Muscle of leg (tissue), 16 donors: ENCODE results near the gene CEP170B. TPM values are rescaled to one million over a fixed set of nuclear protein-coding genes. Genes with fewer than 3 reads are reported as not detected.
A peak's percentile ranks its signal among the peaks of the same experiment; 100 is the strongest.

ENCODE experiments used
- DNase-seq: peaks from one replicate; pipeline ENCODE4 v3.0.0; 2013
- H3K27ac ChIP-seq: one replicate; pipeline ENCODE4 v1.5.1; 2013; ENCODE audit warnings: mild to moderate bottlenecking, low read length, control low read depth
- H3K27me3 ChIP-seq: one replicate; pipeline ENCODE4 v1.6.1; 2013; ENCODE audit warnings: low read length; ENCODE audit not compliant: control insufficient read depth, insufficient read depth
- H3K36me3 ChIP-seq: one replicate; pipeline ENCODE4 v1.6.1; 2013; ENCODE audit warnings: low read length; ENCODE audit not compliant: control insufficient read depth, insufficient read depth
- H3K4me1 ChIP-seq: one replicate; pipeline ENCODE4 v1.6.1; 2013; ENCODE audit warnings: low read length; ENCODE audit not compliant: control insufficient read depth, insufficient read depth
- H3K4me3 ChIP-seq: one replicate; pipeline ENCODE4 v1.5.1; 2013; ENCODE audit warnings: low read length, control low read depth
- H3K9me3 ChIP-seq: replicated peaks from 2 replicates; pipeline ENCODE4 v1.6.1; 2013; ENCODE audit warnings: low read depth, low read length; ENCODE audit not compliant: control insufficient read depth
- WGBS: methylation state at CpG from one replicate; pipeline ENCODE4 v1.1.5; 2013; ENCODE audit warnings: missing lambda C conversion rate; ENCODE audit not compliant: insufficient coverage; 5-methylcytosine and 5-hydroxymethylcytosine counted together
- long read RNA-seq, 11 donors: transcript quantifications; one replicate each; lab custom pipeline, GENCODE V29; 2026
- polyA plus RNA-seq, 8 donors: library from polyadenylated mRNA; unstranded; fragments of 120-200 nt; gene quantifications; one replicate each; pipeline versions ENCODE4 v1.2.1 to v1.2.3, GENCODE V29; 2013; ENCODE audit warnings: inconsistent platforms in 1 of 8, low replicate concordance in 1 of 8; ENCODE audit not compliant: insufficient read length in 8 of 8, insufficient read depth in 1 of 8
- total RNA-seq: library from RNA; stranded (reverse); fragments of 120-200 nt; gene quantifications from one replicate; pipeline ENCODE4 v1.2.4, GENCODE V29; 2013

The CEP170B gene
- 1.6 TPM for total RNA-seq
- polyA plus RNA-seq: 1 to 10 TPM; 1.8 to 5.1 (median 2.8) TPM
- long read RNA-seq, donor 1: 0 reads
- long read RNA-seq, donor 2: 0 reads
- long read RNA-seq, donor 3: 0 reads
- long read RNA-seq, donor 4: 0 reads
- long read RNA-seq, donor 5: 0 reads
- long read RNA-seq, donor 6: 0 reads
- long read RNA-seq, donor 7: 0 reads
- long read RNA-seq, donor 8: 0 reads
- long read RNA-seq, donor 9: 0 reads
- long read RNA-seq, donor 10: 0 reads
- long read RNA-seq, donor 11: 0 reads

- H3K4me3 ChIP-seq: peak within 1 kb of the TSS; percentile 42
- H3K36me3 ChIP-seq: no peaks in the 10 kb centered on the region
- peaks cover 48% of the 10 kb centered on the region for H3K27me3 ChIP-seq
- WGBS: under 1% methylated on average over 82 of the region's 88 CpGs
- H3K27ac ChIP-seq: no peak within 1 kb of the TSS
- peak; percentile 37 for DNase-seq
- no peaks in the 10 kb centered on the region for H3K9me3 ChIP-seq
- H3K4me1 ChIP-seq: peaks cover 20% of the 10 kb centered on the region
Observed at GRCh38 chr14:104865081-104865630, at the start of gene CEP170B. Gene CEP170B, plus strand, starts transcription at chr14:104865268. Its CDS starts 3,183 bp downstream, at chr14:104868451.

- H3K27me3 ChIP-seq: no peaks in the 10 kb centered on the region
- DNase-seq: no peak
- peaks cover 5% of the 10 kb centered on the region for H3K9me3 ChIP-seq
- H3K4me1 ChIP-seq: peaks cover 23% of the 10 kb centered on the region
- peak overlapping the region; percentile 94 for H3K27ac ChIP-seq
- H3K4me3 ChIP-seq: peak overlapping the region; percentile 86
- 0% methylated on average over 3 of the region's 8 CpGs for WGBS
- no peaks in the 10 kb centered on the region for H3K36me3 ChIP-seq
Observed at GRCh38 chr14:104816616-104816884, 48.5 kb upstream of the CEP170B start.

- no peak overlapping the region for H3K4me3 ChIP-seq
- WGBS: 93% methylated on average over 3 of the region's 8 CpGs
- no peak overlapping the region for H3K27ac ChIP-seq
- peaks cover 23% of the 10 kb centered on the region for H3K4me1 ChIP-seq
- H3K36me3 ChIP-seq: no peaks in the 10 kb centered on the region
- H3K9me3 ChIP-seq: peaks cover 5% of the 10 kb centered on the region
- H3K27me3 ChIP-seq: no peaks in the 10 kb centered on the region
- no peak for DNase-seq
Observed at GRCh38 chr14:104817930-104818713, 46.9 kb upstream of the CEP170B start.

- Histone ChIP-seq H3K4me3 (no peak overlapping the region), H3K27me3 (no peaks in the 10 kb centered on the region), H3K36me3 (no peaks in the 10 kb centered on the region), H3K9me3 (peaks cover 5% of the 10 kb centered on the region), H3K4me1 (peaks cover 23% of the 10 kb centered on the region), H3K27ac (no peak overlapping the region)
- WGBS: 87% methylated on average over 9 of the region's 9 CpGs
- DNase-seq: peak; percentile 3
Observed at GRCh38 chr14:104818714-104819161, 46.3 kb upstream of the CEP170B start.

GRCh38 chr14:104819361-104819781 lies 45.7 kb upstream of the CEP170B start:
- H3K36me3 ChIP-seq: no peaks in the 10 kb centered on the region
- H3K4me3 ChIP-seq: no peak overlapping the region
- no peak overlapping the region for H3K27ac ChIP-seq
- H3K9me3 ChIP-seq: peaks cover 5% of the 10 kb centered on the region
- 86% methylated on average over 12 of the region's 12 CpGs for WGBS
- no peaks in the 10 kb centered on the region for H3K27me3 ChIP-seq
- H3K4me1 ChIP-seq: peaks cover 23% of the 10 kb centered on the region
- DNase-seq: no peak

GRCh38 chr14:104820669-104821228 lies 44.3 kb upstream of the CEP170B start:
- H3K27ac ChIP-seq: no peak overlapping the region
- 15% methylated on average over 12 of the region's 22 CpGs for WGBS
- peaks cover 8% of the 10 kb centered on the region for H3K27me3 ChIP-seq
- H3K4me1 ChIP-seq: peaks cover 16% of the 10 kb centered on the region
- H3K36me3 ChIP-seq: no peaks in the 10 kb centered on the region
- H3K4me3 ChIP-seq: no peak overlapping the region
- peaks cover 5% of the 10 kb centered on the region for H3K9me3 ChIP-seq
- peak; percentile 55 for DNase-seq

- WGBS: 69% methylated on average over 22 of the region's 23 CpGs
- Histone ChIP-seq H3K9me3 (peaks cover 5% of the 10 kb centered on the region), H3K4me3 (no peak overlapping the region), H3K4me1 (peaks cover 20% of the 10 kb centered on the region), H3K27ac (no peak overlapping the region), H3K36me3 (no peaks in the 10 kb centered on the region), H3K27me3 (peaks cover 10% of the 10 kb centered on the region)
- no peak for DNase-seq
Observed at GRCh38 chr14:104821229-104821945, 43.7 kb upstream of the CEP170B start.

GRCh38 chr14:104821971-104822608 lies 43.0 kb upstream of the CEP170B start:
- H3K9me3 ChIP-seq: peaks cover 5% of the 10 kb centered on the region
- no peak for DNase-seq
- no peak overlapping the region for H3K27ac ChIP-seq
- H3K27me3 ChIP-seq: peaks cover 13% of the 10 kb centered on the region
- H3K4me3 ChIP-seq: no peak overlapping the region
- H3K36me3 ChIP-seq: no peaks in the 10 kb centered on the region
- H3K4me1 ChIP-seq: peaks cover 16% of the 10 kb centered on the region
- WGBS: 86% methylated on average over 25 of the region's 27 CpGs

GRCh38 chr14:104822821-104823615 lies 42.0 kb upstream of the CEP170B start:
- 84% methylated on average over 14 of the region's 22 CpGs for WGBS
- peaks cover 23% of the 10 kb centered on the region for H3K4me1 ChIP-seq
- H3K36me3 ChIP-seq: no peaks in the 10 kb centered on the region
- DNase-seq: no peak
- no peak overlapping the region for H3K27ac ChIP-seq
- peaks cover 21% of the 10 kb centered on the region for H3K27me3 ChIP-seq
- H3K4me3 ChIP-seq: no peak overlapping the region
- peaks cover 5% of the 10 kb centered on the region for H3K9me3 ChIP-seq
